HG03103 (cell line): Measurements from ENCODE around the gene EIPR1.
"Not testable (repeated sequence)": the region's sequence is repeated elsewhere in the genome, so short reads cannot be mapped to it uniquely, and the experiment has no call there.

Experiments used
- ATAC-seq: cut with Tn5 transposase; IDR thresholded peaks from one replicate; pipeline ENCODE4 v1.9.1; 2021; ENCODE audit warnings: low read depth; ENCODE audit not compliant: unreplicated experiment

The EIPR1 gene

GRCh38 chr2:3365219-3365618 is 12.4 kb downstream of the EIPR1 start:
- ATAC-seq: no peak

GRCh38 chr2:3361518-3362389 is 15.9 kb downstream of the EIPR1 start:
- no peak for ATAC-seq

DNA sequence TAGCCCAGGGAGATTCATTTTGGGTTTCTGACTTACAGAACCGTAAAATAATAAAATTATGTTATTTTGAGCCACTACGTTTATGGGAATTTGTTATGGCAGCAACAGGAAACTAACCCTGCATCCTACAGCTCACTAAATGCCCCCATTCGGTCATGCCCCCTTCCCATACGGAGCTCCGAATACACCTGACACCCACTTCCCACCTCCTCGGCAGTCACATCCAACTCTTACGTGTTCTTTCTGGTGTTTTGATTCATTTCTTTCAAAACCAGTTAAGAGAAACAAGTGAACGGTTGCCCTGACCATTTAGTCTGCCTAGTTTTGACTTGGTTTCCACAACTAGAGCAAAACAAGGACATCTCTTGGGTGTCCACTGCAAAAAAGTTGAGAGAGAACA is 19.7 kb downstream of the EIPR1 start:
- ATAC-seq: no peak

- not testable (repeated sequence) for ATAC-seq
Observed at GRCh38 chr2:3357446-3357845, 20.2 kb downstream of the EIPR1 start.

DNA sequence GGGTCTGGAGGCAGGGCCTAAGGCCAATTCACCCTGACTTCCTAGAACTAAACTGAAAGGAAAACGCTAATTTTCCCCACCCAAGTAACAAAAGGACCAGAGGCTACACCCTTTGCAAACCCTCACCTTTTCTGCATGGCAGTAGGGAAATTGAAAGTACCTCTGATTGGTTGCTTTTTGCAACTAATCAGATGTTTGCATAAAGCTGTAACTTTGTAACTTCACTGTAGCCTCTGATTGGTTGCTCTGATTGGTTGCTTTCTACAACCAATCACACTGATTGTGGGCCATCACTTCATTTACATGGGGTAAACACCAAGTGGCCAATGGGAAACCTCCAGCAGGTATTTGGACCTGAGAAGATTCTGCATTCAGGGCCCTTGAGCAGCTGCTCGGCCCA is 20.8 kb downstream of the EIPR1 start:
- ATAC-seq: no peak

GRCh38 chr2:3355951-3356569 is 21.6 kb downstream of the EIPR1 start:
- no peak for ATAC-seq

- ATAC-seq: no peak
Observed at GRCh38 chr2:3354986-3355385, 22.6 kb downstream of the EIPR1 start.

- no peak for ATAC-seq
Observed at GRCh38 chr2:3349211-3349693, 28.4 kb downstream of the EIPR1 start.

DNA sequence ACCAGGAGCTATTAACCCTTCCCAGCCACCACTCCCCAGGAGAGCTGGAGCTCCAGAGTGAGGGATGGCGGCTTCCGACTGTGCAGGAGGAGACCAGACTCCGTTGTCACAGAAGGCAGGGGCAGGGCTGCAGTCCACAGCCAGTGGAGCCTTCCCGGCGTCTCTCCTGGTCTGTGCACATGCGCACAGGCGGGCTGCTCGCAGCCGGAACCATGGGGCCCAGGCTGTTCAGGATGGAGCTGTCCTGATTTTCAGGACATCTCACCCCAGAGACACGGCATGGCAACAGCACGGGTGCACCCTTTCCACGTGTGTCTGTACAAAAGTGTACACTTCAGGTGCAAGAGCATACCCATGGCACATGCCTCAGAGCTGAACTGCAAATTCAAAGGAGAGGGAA is 28.9 kb downstream of the EIPR1 start:
- ATAC-seq: no peak

DNA sequence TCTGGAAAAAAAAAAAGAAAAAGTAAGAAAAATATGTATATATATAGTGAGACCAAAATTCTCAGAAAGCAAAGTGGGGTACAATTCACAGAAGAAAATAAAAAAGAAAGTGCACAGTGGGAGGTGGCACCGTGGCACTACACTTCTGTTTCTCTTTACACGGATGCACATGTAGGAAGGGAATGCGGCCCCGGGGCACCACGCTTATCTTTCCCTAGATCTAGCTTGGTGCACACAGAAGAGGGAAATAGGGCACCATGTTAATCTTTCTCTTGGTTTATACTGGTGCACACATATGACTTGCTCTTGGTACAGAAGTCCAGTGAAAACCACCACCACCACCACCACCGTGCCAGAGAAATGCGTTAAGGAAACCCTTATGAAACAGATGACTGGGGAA is 32.0 kb downstream of the EIPR1 start:
- no peak for ATAC-seq

DNA sequence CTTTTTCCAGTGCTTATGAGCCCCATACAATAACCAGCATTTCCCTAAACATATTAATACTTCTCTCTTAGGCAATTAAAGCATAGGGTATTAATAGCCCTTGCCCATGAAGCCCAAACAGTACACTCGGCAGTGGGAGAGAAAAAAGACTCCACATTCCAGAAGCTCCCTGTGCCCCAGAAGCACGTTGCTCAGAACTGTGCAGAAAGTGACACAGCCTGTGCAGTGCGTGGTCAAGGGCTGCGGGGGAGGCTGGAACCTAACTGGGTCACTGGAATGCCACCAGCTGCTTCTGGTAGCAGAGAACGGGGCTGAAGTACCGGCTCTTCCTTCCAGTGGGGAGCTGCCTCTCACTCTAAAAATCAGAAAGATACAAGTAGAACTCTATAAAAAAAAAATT is 32.7 kb downstream of the EIPR1 start:
- ATAC-seq: no peak

DNA sequence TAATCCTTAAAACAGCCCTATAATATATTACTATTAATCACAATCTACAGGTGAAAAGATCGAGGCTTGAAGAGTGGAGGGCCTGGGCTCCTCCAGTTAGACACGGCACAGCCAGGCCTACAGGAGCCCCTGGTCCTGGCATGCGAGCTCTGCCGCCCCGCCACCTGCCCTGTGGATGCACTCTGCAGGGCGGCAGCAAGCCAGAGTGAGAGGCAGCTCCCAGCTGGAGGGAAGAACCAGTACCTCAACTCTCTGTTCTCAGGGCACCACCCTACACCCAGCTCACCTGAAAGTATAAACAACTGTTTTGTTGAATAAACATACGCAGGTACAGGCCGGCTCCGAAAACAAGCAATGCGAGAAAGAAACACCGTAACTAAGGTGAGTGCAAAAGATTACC is 34.6 kb downstream of the EIPR1 start:
- no peak for ATAC-seq

- ATAC-seq: no peak
Observed at GRCh38 chr2:3342324-3342723, 35.3 kb downstream of the EIPR1 start.

- no peak for ATAC-seq
Observed at GRCh38 chr2:3341336-3341735, 36.3 kb downstream of the EIPR1 start.

- ATAC-seq: no peak
Observed at GRCh38 chr2:3340144-3340543, 37.5 kb downstream of the EIPR1 start.

GRCh38 chr2:3338340-3338739 is 39.3 kb downstream of the EIPR1 start:
- no peak for ATAC-seq

DNA sequence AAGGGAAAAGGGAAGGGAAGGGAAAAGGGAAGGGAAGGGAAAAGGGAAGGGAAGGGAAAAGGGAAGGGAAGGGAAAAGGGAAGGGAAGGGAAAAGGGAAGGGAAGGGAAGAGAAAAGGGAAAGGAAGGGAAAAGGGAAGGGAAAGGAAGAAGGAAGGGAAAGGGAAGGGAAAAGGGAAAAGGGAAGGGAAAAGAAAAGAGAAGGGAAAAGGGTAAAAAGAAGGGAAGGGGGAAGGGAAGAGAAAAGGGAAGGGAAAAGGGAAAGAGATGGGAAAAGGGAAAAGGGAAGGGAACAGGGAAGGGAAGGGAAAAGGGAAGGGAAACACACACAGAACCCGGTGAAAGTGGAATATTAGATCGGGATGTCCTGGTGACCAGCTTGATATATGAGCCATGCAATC is 40.8 kb downstream of the EIPR1 start:
- no peak for ATAC-seq

GRCh38 chr2:3334392-3335345 is 42.9 kb downstream of the EIPR1 start:
- no peak for ATAC-seq

- ATAC-seq: no peak
Observed at GRCh38 chr2:3332133-3332532, 45.5 kb downstream of the EIPR1 start.

DNA sequence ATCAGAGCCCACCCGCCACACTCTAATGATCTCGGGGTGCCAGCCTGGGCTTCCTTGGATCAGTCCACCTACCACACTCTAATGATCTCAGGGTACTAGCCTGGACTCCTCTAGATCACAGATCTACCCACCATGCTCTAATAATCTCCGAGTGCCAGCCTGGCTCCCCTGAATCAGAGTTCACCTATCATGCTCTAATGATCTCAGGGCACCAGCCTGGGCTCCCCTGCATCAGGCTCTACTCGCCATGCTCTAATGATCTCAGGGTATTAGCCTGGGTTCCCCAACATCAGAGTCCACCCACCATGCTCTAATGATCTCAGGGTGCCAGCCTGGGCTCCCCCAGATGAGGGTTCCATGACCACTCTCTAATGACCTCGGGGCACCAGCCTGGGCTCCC is 48.1 kb downstream of the EIPR1 start:
- ATAC-seq: no peak

DNA sequence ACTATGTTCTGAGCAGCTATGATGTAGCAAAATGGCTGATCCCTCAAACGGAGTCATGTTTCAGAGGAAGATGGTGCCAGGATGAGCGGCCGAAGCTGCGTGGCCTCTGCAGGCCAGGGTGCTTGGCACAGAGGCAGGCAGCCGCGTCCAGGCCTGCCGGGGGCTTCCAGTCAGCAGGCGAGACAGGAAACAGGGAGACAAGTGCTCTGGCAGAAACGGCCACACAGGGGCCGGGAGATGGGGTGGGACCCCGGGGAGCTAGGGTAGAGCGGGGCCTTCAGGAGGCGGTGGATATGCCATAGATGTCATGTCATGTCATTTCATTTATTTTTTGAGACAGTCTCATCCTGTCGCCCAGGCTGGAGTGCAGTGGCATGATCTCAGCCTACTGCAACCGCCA is 50.7 kb downstream of the EIPR1 start:
- ATAC-seq: no peak
